Peyer's patch (tissue), 4 donors: Measurements from ENCODE around the gene CACNA1B. TPM values are rescaled to one million over a fixed set of nuclear protein-coding genes. Genes with fewer than 3 reads are reported as not detected.

ENCODE experiments used
- DNase-seq, 3 donors: peaks; one replicate each; pipeline ENCODE4 v3.0.0-alpha.2; 2017 to 2019
- H3K27ac ChIP-seq, 4 donors: fragments of 200-600 bp; sonication (generic); one replicate each; pipeline ENCODE4 v1.5.1; 2016 to 2019
- H3K27me3 ChIP-seq, 2 donors: fragments of 200-600 bp; sonication (generic); one replicate each; pipeline ENCODE4 v1.5.1; 2019
- H3K36me3 ChIP-seq, 3 donors: fragments of 200-600 bp; sonication (generic); one replicate each; pipeline ENCODE4 v1.5.1; 2016 to 2019
- H3K4me1 ChIP-seq, 4 donors: fragments of 200-600 bp; sonication (generic); one replicate each; pipeline ENCODE4 v1.5.1; 2016 to 2019
- H3K4me3 ChIP-seq, 4 donors: fragments of 200-600 bp; sonication (generic); 1 replicate in 3 of 4; 2 replicates in 1 of 4; pipeline ENCODE4 v1.5.1; 2016 to 2019; ENCODE audit warnings: mild to moderate bottlenecking in 1 of 4
- H3K9me3 ChIP-seq, 4 donors: fragments of 200-600 bp; sonication (generic); one replicate each; pipeline ENCODE4 v1.5.1; 2016 to 2019; ENCODE audit warnings: mild to moderate bottlenecking in 1 of 4
- CTCF ChIP-seq, 6 experiments: fragments of 450-650 bp in 4 of 6; fragments of 200-600 bp in 2 of 6; sonication (generic) in 1 of 6; IDR thresholded peaks; one replicate each; pipeline ENCODE4 v1.5.1; 2017 to 2019; ENCODE audit warnings: antibody characterized with exemption in 6 of 6, mild to moderate bottlenecking in 3 of 6, moderate library complexity in 1 of 6
- POLR2A ChIP-seq, 2 donors: fragments of 450-650 bp; IDR thresholded peaks; one replicate each; pipeline ENCODE4 v1.5.1; 2017; ENCODE audit warnings: antibody characterized with exemption in 2 of 2, mild to moderate bottlenecking in 2 of 2, moderate library complexity in 2 of 2
- total RNA-seq, 4 donors: library from RNA; depleted of rRNA; stranded (reverse); fragments of >200 nt; gene quantifications; one replicate each; pipeline ENCODE4 v1.1.0, GENCODE V29; 2016

CACNA1B gene
- total RNA-seq, 4 donors from 2014 or later: 0.13 to 0.83 (median 0.38) TPM; not detected in 1

- no peak for TF ChIP-seq POLR2A (IDR thresholded peaks at IDR 0.05)
- TF ChIP-seq CTCF (IDR thresholded peaks at IDR 0.05): no peak
- Histone ChIP-seq H3K9me3 (no peaks in the 10 kb centered on the region), H3K4me3 (no peak overlapping the region), H3K27ac (no peak overlapping the region), H3K36me3 (no peaks in the 10 kb centered on the region), H3K27me3 (no peaks in the 10 kb centered on the region), H3K4me1 (no peaks in the 10 kb centered on the region)
- no peak for DNase-seq
These were observed 87.7 kb downstream of the CACNA1B start for GRCh38 chr9:137965177-137965795.

- DNase-seq: peak in 1 of 3 donors; percentile 23
These were observed 89.8 kb downstream of the CACNA1B start for GRCh38 chr9:137967280-137967953.

GRCh38 chr9:137968235-137968634, 90.7 kb downstream of the CACNA1B start:
- Histone ChIP-seq H3K27ac (no peak overlapping the region), H3K36me3 (no peaks in the 10 kb centered on the region), H3K9me3 (no peaks in the 10 kb centered on the region), H3K27me3 (no peaks in the 10 kb centered on the region), H3K4me3 (no peak overlapping the region), H3K4me1 (no peaks in the 10 kb centered on the region)
- peak in 1 of 3 donors; percentile 38 for DNase-seq
- no peak for TF ChIP-seq CTCF (IDR thresholded peaks at IDR 0.05)
- TF ChIP-seq POLR2A (IDR thresholded peaks at IDR 0.05): no peak

More at GRCh38 chr9:137967280-137967953, 89.8 kb downstream of the CACNA1B start:
- Histone ChIP-seq H3K27ac (no peak overlapping the region), H3K4me3 (no peak overlapping the region), H3K27me3 (no peaks in the 10 kb centered on the region), H3K4me1 (no peaks in the 10 kb centered on the region), H3K36me3 (no peaks in the 10 kb centered on the region), H3K9me3 (no peaks in the 10 kb centered on the region)
- TF ChIP-seq POLR2A (IDR thresholded peaks at IDR 0.05) (no peak), CTCF (IDR thresholded peaks at IDR 0.05) (no peak)

DNA sequence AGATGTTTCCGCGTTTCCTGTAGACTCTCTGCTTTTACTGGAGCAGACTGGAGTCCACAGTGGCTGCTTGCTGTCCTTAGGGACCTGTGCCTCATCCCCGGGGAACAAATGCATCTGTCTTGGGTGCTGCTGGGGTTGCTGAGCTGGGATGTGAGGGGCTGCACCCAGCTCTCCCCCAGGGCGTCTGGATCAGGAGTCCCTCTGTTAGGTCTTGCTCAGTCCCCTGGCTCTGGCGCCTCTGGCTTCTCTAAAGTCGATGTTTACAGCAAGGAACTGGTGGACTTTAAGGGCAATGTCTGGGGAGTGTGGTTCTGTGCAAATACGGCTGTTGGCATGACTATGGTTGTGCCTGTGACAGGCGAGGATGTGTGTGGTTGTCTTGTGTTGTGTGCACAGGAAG, 91.4 kb downstream of the CACNA1B start:
- no peaks in the 10 kb centered on the region for H3K4me1 ChIP-seq
- H3K27me3 ChIP-seq: no peaks in the 10 kb centered on the region
- no peaks in the 10 kb centered on the region for H3K36me3 ChIP-seq
- DNase-seq: peak in 1 of 3 donors; percentile 26
- H3K4me3 ChIP-seq: no peak overlapping the region
- no peaks in the 10 kb centered on the region for H3K9me3 ChIP-seq
- H3K27ac ChIP-seq: no peak overlapping the region
- TF ChIP-seq CTCF (IDR thresholded peaks at IDR 0.05) (no peak), POLR2A (IDR thresholded peaks at IDR 0.05) (no peak)

DNA sequence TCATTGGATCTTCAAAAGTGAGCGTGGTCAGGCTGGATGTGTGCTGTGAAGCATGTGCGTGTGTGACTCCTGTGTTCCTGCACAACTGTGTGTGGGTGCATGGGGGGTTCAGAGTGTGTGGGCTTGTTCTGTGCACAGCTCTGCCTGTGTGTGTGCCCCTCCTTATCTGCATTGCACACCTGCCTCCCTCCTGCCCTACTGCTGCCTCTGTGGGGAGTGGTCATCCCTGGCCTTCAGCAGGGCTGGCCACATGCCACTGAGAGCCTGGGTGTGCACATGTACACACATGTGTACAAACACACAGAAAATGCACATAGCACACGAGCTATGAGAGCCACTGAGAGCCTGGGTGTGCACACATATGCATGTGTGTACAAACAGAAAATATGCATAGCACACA, 92.1 kb downstream of the CACNA1B start:
- Histone ChIP-seq H3K36me3 (no peaks in the 10 kb centered on the region), H3K9me3 (no peaks in the 10 kb centered on the region), H3K4me1 (no peaks in the 10 kb centered on the region), H3K4me3 (no peak overlapping the region), H3K27ac (no peak overlapping the region), H3K27me3 (no peaks in the 10 kb centered on the region)
- DNase-seq: no peak
- TF ChIP-seq CTCF (IDR thresholded peaks at IDR 0.05) (no peak), POLR2A (IDR thresholded peaks at IDR 0.05) (no peak)
